Gastroesophageal sphincter (tissue), 3 donors: ENCODE results near the gene HERC2.
"Not testable (repeated sequence)": the region's sequence is repeated elsewhere in the genome, so short reads cannot be mapped to it uniquely, and the experiment has no call there.

Source experiments
- EP300 ChIP-seq: sonication (generic); formaldehyde crosslinking; IDR thresholded peaks from one replicate; pipeline ENCODE4 v1.6.1; 2017; ENCODE audit warnings: antibody characterized with exemption, mild to moderate bottlenecking
- POLR2A ChIP-seq, 2 donors: fragments of 450-650 bp; IDR thresholded peaks; one replicate each; pipeline ENCODE4 v1.6.1; 2017; ENCODE audit warnings: antibody characterized with exemption in 2 of 2, mild to moderate bottlenecking in 2 of 2, moderate library complexity in 1 of 2
- POLR2AphosphoS5 ChIP-seq: sonication (generic); formaldehyde crosslinking; IDR thresholded peaks from one replicate; pipeline ENCODE4 v1.6.1; 2017; ENCODE audit warnings: antibody characterized with exemption
- TF ChIP-seq, protein P1 (sequence below), 4 experiments: fragments of 200-600 bp in 2 of 4; fragments of 450-650 bp in 2 of 4; sonication (generic) in 1 of 4; IDR thresholded peaks; one replicate each; pipeline ENCODE4 v1.5.1; 2017 to 2019; ENCODE audit warnings: antibody characterized with exemption in 4 of 4, mild to moderate bottlenecking in 2 of 4, moderate library complexity in 2 of 4

DNA sequence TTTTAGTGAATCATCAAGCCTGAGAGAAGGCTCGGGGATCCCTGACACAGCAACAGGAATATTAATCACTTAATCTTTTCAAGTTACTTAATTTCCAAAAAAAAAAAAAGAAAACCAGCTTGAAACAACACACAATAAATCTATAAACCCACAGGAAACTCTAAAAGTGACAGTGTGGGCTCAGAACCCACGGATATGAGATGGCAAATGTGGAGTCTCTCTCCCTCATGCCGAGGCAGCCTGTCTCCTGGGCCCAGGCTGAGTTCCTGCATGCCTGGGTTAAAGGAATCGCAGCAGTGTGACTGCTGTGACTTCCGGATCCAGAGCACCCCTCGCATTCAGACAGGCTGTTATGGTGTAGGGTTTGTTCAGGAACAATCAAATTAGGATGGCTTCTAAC, 90.2 kb downstream of the HERC2 start:
- TF ChIP-seq POLR2AphosphoS5; POLR2A (IDR thresholded peaks at IDR 0.05); EP300: not testable (repeated sequence)
- TF ChIP-seq, protein P1, sequence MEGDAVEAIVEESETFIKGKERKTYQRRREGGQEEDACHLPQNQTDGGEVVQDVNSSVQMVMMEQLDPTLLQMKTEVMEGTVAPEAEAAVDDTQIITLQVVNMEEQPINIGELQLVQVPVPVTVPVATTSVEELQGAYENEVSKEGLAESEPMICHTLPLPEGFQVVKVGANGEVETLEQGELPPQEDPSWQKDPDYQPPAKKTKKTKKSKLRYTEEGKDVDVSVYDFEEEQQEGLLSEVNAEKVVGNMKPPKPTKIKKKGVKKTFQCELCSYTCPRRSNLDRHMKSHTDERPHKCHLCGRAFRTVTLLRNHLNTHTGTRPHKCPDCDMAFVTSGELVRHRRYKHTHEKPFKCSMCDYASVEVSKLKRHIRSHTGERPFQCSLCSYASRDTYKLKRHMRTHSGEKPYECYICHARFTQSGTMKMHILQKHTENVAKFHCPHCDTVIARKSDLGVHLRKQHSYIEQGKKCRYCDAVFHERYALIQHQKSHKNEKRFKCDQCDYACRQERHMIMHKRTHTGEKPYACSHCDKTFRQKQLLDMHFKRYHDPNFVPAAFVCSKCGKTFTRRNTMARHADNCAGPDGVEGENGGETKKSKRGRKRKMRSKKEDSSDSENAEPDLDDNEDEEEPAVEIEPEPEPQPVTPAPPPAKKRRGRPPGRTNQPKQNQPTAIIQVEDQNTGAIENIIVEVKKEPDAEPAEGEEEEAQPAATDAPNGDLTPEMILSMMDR (IDR thresholded peaks at IDR 0.05): not testable (repeated sequence)
